Colon (tissue), 2 donors: Measurements from ENCODE around the gene NHSL2.
"Not testable (repeated sequence)": the region's sequence is repeated elsewhere in the genome, so short reads cannot be mapped to it uniquely, and the experiment has no call there.

Experiments
- FAIRE-seq: peaks from 2 replicates; lab custom pipeline; 2012; peaks lifted over from hg19 to GRCh38; lab: Jason Lieb, UNC
- donor health status: control.
- donor health status: control.

Gene NHSL2

DNA sequence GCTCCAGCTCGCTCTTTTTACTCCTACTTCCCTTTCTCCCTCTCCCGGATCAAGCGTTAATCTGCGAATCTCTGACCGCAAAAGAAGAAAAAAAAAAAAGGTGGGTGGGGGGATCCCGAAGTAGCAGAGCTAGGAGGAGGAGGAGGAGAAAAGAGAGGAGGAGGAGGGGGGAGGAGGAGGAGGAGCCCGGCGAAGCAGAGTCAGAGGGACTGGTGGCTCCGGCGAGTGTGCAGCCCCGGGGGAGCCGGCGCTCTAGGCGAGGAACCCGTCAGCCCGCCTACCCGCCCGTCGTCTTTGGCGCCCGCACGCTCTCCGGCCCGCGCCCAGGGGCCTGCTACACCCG lies at the start of gene NHSL2:
TSS of gene NHSL2 (plus strand) at position 203 of the 343 bp plus-strand sequence.
- no peak for FAIRE-seq

DNA sequence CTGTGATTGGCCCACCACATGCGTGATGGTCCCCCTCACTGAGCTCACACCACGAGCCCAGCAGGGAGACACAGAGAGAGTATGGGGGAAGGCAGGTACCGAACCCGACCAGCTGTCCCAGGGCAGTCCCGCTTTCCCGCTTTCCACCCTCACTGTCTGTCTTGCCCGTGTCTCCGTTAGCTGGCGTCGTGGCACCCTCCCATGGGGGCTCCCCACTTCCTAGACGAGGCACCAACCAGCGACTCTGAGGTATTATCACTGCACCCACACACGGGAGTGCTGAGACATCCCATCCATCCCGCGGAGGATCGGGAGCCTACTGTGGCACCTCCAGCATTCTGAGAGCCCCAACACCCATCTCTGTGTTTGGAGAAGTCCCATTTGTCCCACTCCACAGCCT lies 43.0 kb upstream of the NHSL2 start:
- no peak for FAIRE-seq

GRCh38 chrX:71869566-71869965 lies 41.1 kb upstream of the NHSL2 start:
- not testable (repeated sequence) for FAIRE-seq

- no peak for FAIRE-seq
Observed at GRCh38 chrX:71870208-71871098, 40.2 kb upstream of the NHSL2 start.

DNA sequence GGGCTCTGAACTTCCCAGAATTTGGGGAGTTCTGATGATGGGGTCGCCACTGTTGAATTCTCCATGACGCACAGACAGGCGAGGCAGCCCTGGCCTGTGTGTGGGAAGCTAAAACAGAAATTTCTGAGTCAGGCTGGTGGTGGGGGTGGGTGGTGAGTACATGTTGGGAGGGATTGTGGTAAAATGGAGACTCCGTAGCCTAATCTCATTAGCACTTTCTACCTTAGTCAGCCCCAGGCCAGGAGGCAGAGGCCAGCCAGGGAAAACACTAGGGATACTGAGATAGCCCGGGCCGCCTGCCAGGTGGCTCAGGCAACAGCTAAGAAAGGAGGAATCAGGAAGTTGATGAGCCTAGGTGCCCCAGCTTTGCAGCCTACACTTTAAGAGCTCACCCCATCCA lies 39.3 kb upstream of the NHSL2 start:
- no peak for FAIRE-seq

- no peak for FAIRE-seq
Observed at GRCh38 chrX:71872542-71873458, 37.8 kb upstream of the NHSL2 start.

DNA sequence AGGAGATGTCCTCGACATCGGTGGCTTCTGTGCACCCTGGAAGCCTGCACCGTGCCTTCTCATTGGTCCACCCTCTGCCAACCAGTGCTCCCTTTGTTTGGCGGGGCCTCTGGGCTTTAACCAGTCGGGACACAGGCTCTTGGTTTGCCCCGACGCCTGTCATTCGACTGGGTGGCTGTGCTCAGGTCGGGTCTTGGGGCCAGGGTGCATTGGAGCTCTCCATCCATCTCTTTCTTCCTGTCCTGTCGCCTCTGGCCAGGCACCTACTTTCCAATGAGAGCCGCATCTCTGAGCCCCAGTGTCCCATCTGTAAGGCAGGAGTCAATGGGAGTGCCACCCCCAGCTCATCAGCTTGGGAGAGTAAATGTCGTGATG lies 37.2 kb upstream of the NHSL2 start:
- FAIRE-seq: no peak

DNA sequence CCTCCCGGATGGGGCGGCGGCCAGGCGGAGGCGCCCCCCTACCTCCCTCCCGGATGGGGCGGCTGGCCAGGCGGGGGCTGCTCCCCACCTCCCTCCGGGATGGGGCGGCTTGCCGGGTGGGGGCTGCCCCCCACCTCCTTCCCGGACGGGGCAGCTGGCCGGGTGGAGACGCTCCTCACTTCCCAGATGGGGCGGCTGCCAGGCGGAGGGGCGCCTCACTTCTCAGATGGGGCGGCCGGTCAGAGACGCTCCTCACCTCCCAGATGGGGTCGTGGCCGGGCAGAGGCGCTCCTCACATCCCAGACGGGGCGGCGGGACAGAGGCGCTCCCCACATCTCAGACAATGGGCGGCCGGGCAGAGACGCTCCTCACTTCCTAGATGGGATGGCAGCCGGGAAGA lies 33.8 kb upstream of the NHSL2 start:
- not testable (repeated sequence) for FAIRE-seq

DNA sequence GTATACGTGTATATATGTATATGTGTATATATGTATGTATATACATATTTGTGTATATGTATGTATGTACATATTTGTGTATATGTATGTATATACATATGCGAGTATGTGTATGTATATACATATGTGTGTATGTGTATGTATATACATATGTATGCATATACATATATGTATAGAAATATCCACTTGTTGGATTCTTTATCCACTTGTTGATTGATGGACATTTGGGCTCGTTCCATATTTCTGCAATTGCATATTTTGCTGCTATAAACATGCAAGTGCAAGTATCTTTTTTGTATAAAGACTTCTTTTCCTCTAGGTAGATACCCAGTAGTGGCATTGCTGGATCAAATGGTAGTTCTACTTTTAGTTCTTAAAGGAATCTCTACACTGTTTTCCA lies 25.5 kb upstream of the NHSL2 start:
- no peak for FAIRE-seq

DNA sequence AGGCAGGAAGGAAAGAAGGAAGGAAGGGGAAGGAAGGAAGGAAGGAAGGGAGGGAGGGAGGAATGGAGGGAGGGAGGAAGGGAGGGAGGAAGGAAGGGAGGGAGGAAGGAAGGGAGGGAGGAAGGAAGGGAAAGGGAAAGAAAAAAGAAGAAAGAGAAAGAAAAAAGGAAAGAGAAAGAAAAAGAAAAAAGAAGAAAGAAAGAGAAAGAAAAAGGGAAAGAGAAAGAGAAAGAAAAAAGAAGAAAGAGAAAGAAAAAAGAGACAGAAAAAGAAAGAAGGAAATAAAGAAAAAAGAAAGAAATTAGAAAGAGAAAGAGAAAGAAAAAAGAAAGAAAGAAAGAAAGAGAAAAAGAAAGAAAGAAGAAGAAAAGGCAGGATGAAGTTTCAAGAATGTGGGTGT lies 15.0 kb upstream of the NHSL2 start:
- no peak for FAIRE-seq

DNA sequence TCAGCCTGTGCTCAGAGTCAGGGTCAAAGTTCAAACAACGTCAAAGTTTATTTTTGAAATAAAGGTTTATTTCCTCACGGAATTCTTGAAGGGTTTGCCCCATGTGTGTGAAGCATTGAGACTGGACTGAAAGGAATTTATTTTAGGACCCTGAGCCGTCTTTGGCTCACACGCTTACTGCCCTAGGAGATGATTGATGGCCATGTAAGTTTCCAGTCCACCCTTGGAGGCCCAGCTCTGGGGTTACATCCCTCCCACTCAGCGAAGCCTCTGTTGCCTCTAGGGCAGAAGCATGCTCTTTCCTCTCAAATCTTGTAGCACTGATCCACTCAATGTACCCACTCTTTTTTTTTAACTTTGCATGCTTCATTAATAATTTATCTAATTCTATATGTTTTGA lies 4.5 kb upstream of the NHSL2 start:
- FAIRE-seq: no peak

DNA sequence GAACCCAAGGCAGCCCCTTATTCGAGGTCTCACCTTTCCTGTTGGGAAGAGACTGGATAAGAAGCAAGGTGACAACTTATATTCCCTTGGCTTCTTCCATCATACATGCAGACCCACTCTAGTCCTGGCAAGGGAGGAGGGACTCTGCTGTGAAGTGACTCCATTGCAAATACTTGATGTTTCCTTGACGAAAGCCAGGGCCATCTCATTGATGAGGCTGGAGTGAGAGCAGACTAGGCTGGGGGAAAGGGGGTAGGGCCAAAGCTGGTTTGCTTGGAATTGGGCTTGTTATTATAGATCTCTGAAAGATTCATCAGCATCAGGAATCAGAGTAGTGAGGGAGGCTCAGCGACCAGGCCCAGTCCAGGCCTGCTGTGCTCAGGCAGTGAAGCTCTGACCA lies 2.3 kb upstream of the NHSL2 start:
- no peak for FAIRE-seq

GRCh38 chrX:71909956-71910355 lies 689 bp upstream of the NHSL2 start:
- no peak for FAIRE-seq

DNA sequence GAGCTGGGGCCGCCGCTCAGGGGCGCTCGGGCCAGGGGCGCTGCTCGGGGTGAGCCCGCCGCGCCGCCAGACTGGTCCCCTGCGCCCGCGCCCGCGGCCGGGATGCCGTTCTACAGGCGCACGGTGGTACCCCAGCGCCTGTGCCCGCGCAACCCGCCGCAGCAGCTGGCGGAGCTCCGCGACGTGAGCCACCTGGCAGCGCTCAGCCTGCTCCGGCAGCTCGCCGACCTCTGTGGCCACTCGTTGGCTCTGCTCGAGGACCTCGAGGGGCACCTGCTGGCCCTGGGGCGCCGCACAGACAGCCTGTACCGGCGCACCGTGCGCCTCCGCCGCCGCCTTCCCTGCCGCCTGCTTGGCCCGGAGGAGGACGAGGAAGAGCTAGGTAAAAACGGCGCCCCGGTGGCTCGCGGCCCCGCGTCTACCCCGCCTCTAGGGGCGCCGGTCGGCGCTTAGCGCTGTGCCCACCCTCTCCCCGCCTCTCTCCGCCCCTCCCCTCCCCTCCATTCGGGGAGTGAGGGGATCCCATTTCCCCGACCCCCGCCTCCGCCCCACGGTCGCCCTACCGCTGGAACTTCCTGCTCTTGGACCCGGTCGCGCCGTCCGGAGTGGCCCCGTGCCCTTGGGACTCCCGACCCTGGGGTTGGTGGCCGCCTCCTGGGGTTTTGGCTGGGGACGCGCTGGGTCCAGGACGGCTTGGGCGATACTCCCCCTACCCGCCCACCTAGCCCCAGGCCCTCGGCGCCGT lies 513 bp downstream of the NHSL2 start:
- FAIRE-seq: no peak

- FAIRE-seq: no peak
Observed at GRCh38 chrX:71911731-71912050, 1.0 kb downstream of the NHSL2 start.

DNA sequence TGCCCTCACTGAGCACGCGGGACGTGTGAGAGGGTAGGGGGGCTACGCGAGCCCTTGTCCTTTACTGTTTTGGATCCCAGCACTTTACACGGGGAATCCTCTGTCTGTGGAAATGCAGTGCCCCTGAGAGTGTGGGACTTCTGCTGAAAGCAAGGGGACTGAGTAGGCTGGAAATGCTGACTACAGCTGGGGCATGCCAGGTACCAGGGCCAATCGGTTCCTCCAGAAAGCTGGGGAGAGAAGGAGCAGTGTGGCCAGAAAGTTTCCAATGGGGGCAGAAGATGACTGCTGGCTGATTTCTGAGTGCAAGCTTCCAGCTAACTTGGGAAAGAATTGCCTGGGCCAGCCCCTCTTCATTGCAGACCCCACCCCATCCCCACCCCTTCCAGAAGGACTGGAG lies 1.5 kb downstream of the NHSL2 start:
- FAIRE-seq: no peak

GRCh38 chrX:71913156-71913950 lies 2.7 kb downstream of the NHSL2 start:
- no peak for FAIRE-seq

DNA sequence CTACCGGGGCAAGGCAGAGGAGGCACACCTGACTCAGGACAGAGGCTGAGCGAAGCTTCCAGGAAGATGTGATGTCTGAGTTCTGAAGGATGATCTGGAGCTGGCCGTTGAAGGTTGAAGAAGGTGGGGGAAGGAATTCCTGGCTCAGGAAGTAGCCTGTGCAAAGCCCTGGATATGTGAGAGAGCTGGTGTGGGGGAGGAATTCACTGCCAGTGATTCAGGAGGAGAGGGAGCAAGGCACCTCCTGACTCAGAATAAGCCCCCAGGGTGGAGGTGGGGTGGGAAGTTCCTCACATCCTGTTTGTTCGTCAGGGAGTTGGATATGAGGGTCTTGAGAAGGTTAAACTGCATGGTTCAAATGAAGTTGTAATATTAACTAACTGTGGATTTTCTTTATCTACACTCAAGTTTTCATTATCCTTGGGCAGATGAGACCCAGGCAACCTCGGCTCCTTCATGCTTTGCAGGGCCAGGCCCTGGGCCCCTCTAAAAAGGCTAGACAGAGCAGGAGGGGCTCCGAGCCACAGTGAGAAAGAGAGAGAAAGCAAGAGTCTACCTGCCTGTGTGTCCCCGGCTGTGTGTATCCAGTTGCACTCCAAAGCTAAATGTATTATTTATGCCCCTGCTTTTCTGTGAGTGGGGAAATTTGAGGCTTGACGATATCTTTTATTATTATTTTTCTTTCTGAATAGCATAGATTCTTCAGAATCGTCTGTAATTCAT lies 7.1 kb downstream of the NHSL2 start:
- FAIRE-seq: no peak

DNA sequence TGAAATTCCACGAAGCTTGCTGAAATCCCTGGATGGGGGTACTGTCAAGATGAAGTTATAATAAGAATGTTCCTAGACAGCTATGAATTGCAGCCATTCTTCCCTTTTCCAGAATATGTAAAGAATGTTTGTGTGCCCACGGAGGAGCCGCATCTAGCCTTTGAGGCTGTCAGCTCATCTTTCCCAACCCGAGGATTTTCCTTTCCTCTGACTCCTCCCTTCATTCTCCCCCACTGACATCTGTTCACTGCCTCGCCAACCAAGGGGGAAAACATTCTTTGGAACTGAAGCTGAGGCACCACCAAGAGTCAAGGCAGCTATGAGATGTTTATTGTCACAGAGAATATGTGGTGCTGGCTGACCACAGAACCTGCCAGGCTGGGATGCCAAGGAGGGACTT lies 8.8 kb downstream of the NHSL2 start:
- FAIRE-seq: no peak

- FAIRE-seq: no peak
Observed at GRCh38 chrX:71919886-71920285, 9.2 kb downstream of the NHSL2 start.

- FAIRE-seq: no peak
Observed at GRCh38 chrX:71922686-71923085, 12.0 kb downstream of the NHSL2 start.
